ENCODE measurements around the gene PRKAG2.

DNA sequence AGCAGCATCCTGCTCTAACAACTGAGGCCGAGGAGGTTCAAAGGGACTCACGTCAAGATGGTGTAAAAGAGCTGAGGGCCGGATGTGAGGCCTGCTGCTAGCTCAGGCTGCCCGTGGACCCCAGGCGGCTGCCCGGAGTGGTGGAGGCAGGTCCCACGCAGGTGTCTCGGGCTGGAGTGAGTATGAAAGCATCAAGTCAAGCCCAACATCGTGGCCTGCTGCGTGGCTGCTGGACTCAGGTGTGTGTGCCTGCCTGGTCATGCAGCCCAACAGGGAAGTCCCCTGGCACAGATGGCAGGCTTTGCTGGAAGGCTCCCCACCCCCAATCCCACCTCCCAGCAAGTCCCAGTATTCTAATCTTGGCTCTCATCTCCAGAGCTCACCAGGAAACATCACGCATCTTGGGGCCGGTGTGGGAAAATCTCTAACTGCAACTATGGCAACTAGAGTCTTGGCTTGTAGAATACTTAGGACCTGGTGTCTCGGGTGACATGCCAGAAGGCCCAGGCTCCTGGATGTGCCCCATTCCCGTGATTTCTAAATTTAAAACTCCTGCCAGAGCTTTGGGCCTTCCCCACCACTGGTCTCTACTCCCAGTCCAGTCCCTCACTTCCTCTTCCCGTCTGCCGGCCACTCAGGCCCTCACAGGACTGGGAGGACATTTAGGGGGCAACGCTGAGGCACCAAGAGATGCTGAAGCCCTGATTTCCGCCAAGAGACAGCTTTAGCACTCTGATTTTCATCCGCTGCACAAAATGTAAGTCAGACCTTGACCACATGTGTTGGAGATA is 85.9 kb downstream of the PRKAG2 start:
- TF ChIP-seq, protein P1, sequence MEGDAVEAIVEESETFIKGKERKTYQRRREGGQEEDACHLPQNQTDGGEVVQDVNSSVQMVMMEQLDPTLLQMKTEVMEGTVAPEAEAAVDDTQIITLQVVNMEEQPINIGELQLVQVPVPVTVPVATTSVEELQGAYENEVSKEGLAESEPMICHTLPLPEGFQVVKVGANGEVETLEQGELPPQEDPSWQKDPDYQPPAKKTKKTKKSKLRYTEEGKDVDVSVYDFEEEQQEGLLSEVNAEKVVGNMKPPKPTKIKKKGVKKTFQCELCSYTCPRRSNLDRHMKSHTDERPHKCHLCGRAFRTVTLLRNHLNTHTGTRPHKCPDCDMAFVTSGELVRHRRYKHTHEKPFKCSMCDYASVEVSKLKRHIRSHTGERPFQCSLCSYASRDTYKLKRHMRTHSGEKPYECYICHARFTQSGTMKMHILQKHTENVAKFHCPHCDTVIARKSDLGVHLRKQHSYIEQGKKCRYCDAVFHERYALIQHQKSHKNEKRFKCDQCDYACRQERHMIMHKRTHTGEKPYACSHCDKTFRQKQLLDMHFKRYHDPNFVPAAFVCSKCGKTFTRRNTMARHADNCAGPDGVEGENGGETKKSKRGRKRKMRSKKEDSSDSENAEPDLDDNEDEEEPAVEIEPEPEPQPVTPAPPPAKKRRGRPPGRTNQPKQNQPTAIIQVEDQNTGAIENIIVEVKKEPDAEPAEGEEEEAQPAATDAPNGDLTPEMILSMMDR (conservative IDR thresholded peaks at IDR 0.05 in 1 of 2, IDR thresholded peaks at IDR 0.05 in 1 of 2; ENCODE audit: extremely low read depth in 1 of 2, insufficient read depth in 1 of 2, low read depth in 1 of 2, low read length in 2 of 2): no peak
- no peak for TF ChIP-seq EZH2 (IDR thresholded peaks at IDR 0.05; ENCODE audit: borderline replicate concordance, low read length)

Measured in mammary epithelial cell (primary cell).